ENCODE measurements around the gene UBP1. TPM values are rescaled to one million over a fixed set of nuclear protein-coding genes. Genes with fewer than 3 reads are reported as not detected.

The UBP1 gene
- total RNA-seq, 4 donors from 2014 or later, result 73.6 to 95.2 (median 80.6) TPM

DNA sequence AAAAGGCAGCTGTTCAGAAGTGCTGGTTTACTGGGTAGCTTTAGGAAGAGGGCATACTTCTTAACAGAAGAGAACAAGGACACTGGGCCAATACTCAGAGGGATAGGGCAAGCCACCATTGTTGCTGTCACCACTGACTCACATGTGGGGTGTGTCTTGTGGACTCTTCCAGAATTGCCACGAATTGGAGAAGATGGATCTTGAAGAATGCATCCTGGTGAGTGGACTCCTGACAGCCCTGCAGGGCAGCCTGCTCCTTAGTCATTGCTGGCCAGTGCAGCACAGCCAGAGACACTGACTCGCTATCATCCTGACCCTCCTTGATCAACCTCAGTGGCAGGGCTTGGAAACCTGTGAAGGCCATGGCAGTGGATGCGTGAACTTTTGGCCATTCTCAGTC, 62.3 kb downstream of the UBP1 start:
- ATAC-seq, result no peak
- Histone ChIP-seq H3K36me3 (peaks cover 0 to 76% of the 10 kb centered on the region in 2 donors), H3K4me1 (peaks cover 0 to 3% (median 0%) of the 10 kb centered on the region in 3 donors), H3K9me3 (no peaks in the 10 kb centered on the region), H3K4me3 (no peak overlapping the region), H3K27ac (no peak overlapping the region), H3K27me3 (no peaks in the 10 kb centered on the region)
- TF ChIP-seq POLR2AphosphoS5 (IDR thresholded peaks at IDR 0.05) (no peak), CTCF (IDR thresholded peaks at IDR 0.05) (no peak), POLR2A (IDR thresholded peaks at IDR 0.05) (no peak), EP300 (IDR thresholded peaks at IDR 0.05) (no peak)
- 90 to 100% methylated on average over 2 of the region's 3 CpGs for WGBS, 2 donors (ENCODE audit: low coverage in 1 of 2)

DNA sequence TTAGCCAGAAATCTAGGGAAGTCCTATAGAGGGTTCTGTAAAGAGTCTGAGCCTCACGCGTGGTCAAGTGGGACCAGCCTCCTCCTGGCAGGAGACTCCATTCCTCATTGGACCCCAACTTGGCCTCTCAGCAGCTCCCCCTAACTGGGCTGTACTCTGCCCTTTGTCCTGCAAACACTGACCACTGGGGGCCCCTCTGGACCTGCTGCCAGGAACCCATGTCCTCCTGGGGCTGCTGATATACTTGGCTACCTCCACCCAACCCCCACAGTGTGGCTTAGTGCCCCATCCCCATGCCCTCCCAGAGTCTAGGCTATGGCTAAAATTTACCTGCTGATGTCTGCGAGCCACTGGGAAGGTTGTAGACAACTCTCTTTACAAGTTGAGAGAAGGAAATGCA, 62.7 kb downstream of the UBP1 start:
- peaks cover 0 to 76% of the 10 kb centered on the region in 2 donors for H3K36me3 ChIP-seq
- TF ChIP-seq POLR2AphosphoS5 (IDR thresholded peaks at IDR 0.05), result no peak
- no peak for TF ChIP-seq EP300 (IDR thresholded peaks at IDR 0.05)
- TF ChIP-seq CTCF (IDR thresholded peaks at IDR 0.05), result no peak
- TF ChIP-seq POLR2A (IDR thresholded peaks at IDR 0.05), result no peak
- H3K4me1 ChIP-seq, result peaks cover 0 to 7% (median 0%) of the 10 kb centered on the region in 3 donors
- H3K27me3 ChIP-seq, result no peaks in the 10 kb centered on the region
- ATAC-seq, result no peak
- WGBS, 2 donors (ENCODE audit: low coverage in 1 of 2), result 71 to 100% methylated on average over 1 to 2 of the region's 3 CpGs
- no peak overlapping the region for H3K27ac ChIP-seq
- no peaks in the 10 kb centered on the region for H3K9me3 ChIP-seq
- H3K4me3 ChIP-seq, result no peak overlapping the region

- TF ChIP-seq EP300 (IDR thresholded peaks at IDR 0.05) (no peak), POLR2A (IDR thresholded peaks at IDR 0.05) (no peak), CTCF (IDR thresholded peaks at IDR 0.05) (no peak), POLR2AphosphoS5 (IDR thresholded peaks at IDR 0.05) (no peak)
- peaks cover 0 to 40% of the 10 kb centered on the region in 2 donors for H3K36me3 ChIP-seq
- peaks cover 0 to 8% (median 0%) of the 10 kb centered on the region in 3 donors for H3K4me1 ChIP-seq
- H3K4me3 ChIP-seq, result no peak overlapping the region
- 20 to 31% methylated on average over 1 to 5 of the region's 6 CpGs for WGBS, 2 donors (ENCODE audit: low coverage in 1 of 2)
- no peak for ATAC-seq
- H3K27ac ChIP-seq, result no peak overlapping the region
- H3K27me3 ChIP-seq, result no peaks in the 10 kb centered on the region
- no peaks in the 10 kb centered on the region for H3K9me3 ChIP-seq
These were observed 67.1 kb downstream of the UBP1 start for GRCh38 chr3:33373082-33373437.

DNA sequence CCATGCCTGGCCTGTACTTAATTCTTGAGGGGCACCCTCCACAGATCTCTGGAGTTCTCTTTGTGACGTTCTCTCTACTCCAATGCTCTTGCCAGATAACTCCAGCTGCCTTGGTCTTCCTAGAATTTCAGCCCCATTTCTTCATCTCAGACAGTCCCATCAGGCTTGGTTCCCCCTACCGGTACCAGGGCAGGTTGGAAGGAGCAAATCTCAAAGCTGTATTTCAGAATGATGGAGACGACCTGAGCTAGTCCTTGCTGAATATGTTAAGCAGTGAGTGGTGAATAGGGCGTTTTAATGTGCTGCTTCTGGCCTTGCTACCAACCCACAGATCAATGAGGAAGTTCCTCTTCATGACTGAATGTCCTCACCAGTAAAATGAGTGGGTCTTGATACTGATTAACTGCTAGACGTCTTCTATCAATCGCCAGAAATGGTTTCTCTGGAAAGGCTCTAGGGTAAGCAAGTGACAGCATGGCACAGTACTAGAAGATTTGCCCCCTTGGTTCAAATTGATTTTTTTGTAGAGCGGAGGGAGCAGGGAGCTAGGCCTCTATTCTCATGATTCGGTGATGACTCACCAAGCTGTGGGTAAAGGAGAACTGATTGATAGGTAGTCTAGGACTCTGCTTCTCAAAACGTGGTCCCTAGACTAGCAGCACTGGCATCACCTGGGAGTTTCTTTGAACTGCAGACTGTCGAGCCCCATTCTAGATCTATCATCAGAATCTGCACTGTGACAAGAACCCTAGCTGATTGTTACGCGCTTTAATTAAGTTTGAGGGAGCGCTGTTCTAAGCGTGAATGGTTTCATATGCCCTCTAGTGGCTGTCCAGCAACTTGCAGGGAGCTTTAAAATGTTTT, 67.8 kb downstream of the UBP1 start:
- TF ChIP-seq CTCF (IDR thresholded peaks at IDR 0.05) (peak; percentile 81 to 94 (median 92)), POLR2AphosphoS5 (IDR thresholded peaks at IDR 0.05) (no peak), EP300 (IDR thresholded peaks at IDR 0.05) (no peak), POLR2A (IDR thresholded peaks at IDR 0.05) (no peak)
- Histone ChIP-seq H3K9me3 (no peaks in the 10 kb centered on the region), H3K4me1 (peaks cover 0 to 8% (median 0%) of the 10 kb centered on the region in 3 donors), H3K4me3 (no peak overlapping the region), H3K36me3 (peaks cover 0 to 34% of the 10 kb centered on the region in 2 donors), H3K27me3 (no peaks in the 10 kb centered on the region), H3K27ac (no peak overlapping the region)
- peak; percentile 60 for ATAC-seq
- 16 to 53% methylated on average over 6 to 7 of the region's 14 CpGs for WGBS, 2 donors (ENCODE audit: low coverage in 1 of 2)

All from gastroesophageal sphincter (tissue), 4 donors.